Ramos (cell line): ENCODE measurements around the gene NPW.

ENCODE experiments used
- in situ Hi-C: fragments of 300-500 bp; cut with MboI; formaldehyde crosslinking; loops from one replicate; pipeline ENCODE4 v1.14.3; 2022; ENCODE audit warnings: low sequenced_read_pairs; ENCODE audit not compliant: unreplicated experiment

Gene NPW

DNA sequence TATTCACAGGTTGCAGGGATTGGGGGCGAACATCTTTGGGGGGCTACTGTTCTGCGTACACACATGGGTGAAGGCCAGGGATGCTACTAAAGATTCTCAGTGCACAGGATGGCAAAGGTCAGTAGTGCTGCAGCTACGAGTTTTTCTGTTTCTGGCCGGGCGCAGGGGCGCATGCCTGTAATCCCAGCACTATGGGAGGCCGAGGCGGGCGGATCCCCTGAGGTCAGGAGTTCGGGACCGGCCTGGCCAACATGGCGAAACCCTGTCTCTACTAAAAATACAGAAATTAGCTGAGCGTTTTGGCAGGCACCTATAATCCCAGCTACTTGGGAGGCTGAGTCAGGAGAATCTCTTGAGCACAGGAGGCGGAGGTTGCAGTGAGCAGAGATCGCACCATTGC, 6.1 kb upstream of the NPW start:
- in situ Hi-C loops: loop anchor here (25.0 kb wide), 1 partner anchor 499 kb away; the partner anchor contains the start of genes AMDHD2 and ATP6V0C

DNA sequence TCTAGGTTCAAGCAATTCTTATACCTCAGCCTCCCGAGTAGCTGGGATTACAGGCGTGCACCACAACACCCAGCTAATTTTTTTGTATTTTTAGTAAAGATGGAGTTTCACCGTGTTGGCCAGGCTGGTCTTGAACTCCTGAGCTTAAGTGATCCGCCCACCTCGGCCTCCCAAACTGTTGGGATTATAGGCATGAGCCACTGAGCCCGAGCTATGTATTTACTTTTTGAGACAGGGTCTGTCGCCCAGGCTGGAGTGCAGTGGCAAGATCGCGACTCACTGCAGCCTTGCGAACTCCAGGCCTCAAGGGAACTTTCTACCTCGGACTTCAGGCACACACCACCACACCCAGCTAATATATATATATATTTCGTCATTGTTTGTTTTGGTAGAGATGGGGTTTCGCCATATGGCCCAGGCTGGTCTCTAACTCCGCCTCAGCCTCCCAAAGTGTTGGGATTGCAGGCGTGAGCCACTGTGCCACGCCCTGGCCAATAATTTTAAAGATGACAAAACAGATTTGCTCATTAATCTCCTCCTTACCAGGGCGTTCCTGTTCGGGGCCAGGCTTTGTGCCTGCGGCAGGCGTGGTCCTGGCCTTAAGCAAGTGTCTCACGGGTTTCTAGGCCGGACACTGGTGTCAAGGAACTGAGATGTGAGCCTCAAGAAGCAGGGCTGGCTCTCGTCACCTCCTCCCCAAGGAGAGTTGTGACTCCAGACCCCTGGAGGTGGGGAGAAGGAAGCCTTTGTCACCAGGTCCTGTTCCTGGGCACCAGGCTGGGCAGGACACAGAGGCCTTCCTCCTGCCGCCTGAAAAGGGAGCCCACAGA, 4.3 kb upstream of the NPW start:
- in situ Hi-C loops: loop anchor here (25.0 kb wide), 1 partner anchor 497 kb away; the partner anchor contains the start of genes AMDHD2 and ATP6V0C

DNA sequence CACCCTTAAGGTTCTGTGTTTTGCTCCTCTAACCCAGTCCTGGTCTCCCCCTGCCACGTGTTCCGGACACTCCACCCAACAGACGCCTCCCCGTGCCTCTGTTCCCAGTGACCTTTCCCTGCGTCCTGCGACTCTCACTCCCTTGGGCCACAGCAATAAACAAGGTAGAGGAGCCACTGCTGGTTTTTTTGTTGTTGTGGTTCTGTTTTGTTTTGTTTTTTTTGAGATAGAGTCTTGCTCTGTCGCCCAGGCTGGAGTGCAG, 3.7 kb upstream of the NPW start:
- in situ Hi-C loops: loop anchor here (25.0 kb wide), 1 partner anchor 496 kb away; the partner anchor contains the start of genes AMDHD2 and ATP6V0C

DNA sequence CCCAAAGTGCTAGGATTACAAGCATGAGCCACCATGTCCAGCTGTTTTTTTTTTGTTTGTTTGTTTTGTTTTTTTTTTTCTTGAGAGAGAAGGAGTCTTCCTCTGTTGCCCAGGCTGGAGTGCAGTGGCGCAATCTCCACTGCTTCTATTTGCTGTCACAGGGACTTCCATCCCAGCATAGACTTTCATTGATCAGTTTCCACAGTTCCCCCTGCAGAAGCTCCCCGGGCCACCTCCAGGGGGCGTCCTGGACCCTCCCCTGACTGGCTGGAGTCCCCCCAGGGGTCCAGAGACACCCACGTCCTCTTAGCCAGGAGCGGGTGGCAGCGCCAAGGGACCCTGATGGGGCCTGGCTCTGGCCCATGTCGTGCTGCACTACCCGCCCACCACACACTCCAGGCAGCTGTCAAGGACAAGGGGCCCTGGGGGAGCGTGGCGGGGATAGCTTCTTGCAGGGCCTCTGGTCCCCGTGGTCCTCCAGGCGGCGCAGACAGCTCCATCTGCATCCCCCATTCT, 3.1 kb upstream of the NPW start:
- in situ Hi-C loops: loop anchor here (25.0 kb wide), 1 partner anchor 496 kb away; the partner anchor contains the start of genes AMDHD2 and ATP6V0C

DNA sequence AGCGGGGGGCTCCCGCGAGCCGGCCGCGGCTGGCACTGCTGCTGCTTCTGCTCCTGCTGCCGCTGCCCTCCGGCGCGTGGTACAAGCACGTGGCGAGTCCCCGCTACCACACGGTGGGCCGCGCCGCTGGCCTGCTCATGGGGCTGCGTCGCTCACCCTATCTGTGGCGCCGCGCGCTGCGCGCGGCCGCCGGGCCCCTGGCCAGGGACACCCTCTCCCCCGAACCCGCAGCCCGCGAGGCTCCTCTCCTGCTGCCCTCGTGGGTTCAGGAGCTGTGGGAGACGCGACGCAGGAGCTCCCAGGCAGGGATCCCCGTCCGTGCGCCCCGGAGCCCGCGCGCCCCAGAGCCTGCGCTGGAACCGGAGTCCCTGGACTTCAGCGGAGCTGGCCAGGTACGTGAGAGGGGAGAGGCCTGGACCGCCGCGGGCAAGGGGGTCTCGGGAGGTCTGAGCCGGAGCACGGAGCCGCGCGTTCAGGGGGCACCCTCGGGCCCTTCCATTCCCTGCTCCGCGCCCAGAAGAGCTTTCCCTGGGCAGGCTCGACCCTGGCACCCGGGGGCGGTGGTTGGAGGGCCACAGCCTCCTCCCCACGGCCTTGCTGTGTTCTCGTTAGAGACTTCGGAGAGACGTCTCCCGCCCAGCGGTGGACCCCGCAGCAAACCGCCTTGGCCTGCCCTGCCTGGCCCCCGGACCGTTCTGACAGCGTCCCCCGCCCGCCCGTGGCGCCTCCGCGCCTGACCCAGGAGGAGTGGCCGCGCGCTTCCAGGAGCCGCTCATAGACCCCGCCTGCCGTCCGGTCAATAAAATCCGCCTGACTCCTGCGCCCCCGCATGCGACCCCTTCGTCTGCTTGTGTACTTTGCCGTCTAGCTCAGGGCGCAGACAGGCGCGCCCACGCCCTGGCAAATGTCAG, 591 bp downstream of the NPW start:
- in situ Hi-C loops: loop anchor here (5.0 to 25.0 kb wide), 2 partner anchors 127 to 492 kb away; partner anchors contain the start of genes AMDHD2, ATP6V0C and RAB26

DNA sequence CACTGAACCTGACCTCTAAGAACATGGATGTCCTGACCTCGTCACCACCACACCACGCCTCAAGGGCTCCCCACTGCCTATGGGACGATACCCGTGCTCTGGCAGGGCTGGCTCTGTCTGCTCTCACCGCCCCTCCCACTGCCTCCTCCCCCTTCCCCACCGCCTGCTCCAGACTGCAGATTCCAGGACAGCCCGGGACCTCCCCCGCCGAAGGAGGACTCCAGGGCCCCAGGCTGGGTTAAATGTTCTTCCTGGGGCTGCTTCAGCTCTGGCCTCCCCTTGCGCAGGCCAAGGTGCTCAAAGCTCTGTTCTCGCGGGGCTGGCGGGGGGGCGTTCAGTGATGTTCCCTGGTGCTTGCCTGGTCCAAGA, 3.1 kb downstream of the NPW start:
- in situ Hi-C loops: loop anchor here (5.0 to 25.0 kb wide), 2 partner anchors 125 to 490 kb away; partner anchors contain the start of genes AMDHD2, ATP6V0C and RAB26

DNA sequence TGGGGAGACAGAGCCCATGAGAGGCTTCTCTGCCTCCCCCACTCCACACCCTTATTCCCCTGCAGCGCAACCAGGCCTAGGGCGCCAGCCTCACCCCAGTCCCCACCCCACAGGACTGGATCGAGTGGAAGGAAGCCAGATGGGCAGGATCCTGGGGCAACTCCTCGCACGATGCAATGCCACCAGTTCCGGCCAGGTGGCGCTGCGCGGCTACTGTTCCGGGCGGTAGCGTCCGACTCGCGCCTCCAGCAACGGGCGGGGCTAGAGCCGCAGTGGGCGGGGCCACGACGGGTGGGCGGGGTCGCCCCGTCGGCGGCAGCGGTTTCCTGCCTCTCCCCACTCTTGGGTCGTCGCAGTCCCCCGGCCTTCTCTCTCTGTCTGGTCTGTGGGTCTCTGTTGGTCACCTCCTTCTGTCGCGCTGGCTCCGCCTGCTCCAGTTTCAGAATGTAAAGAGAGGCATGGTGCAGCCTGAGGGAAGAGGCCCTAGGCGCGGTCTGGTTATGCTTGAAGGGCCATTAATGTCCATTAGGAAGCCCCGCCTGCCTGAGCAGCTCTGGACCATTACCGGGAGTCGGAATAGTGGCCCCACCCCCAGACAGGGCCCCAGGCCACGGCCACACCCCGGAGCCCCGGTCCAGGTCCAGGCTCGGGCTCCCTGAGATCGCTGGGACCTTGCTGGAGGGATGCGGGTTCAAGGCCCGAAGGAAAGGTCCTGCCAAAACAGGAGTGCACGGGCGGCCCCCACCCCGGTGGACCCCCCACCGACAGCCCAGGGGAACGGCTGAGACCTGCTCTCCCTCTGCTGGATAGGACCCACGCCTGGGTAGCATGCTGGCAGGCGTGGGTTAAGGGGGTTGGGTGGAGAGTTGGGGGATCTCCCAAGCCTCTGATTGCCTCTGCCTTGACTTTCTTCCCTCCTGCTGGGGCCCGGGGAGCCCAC, 3.8 kb downstream of the NPW start:
- in situ Hi-C loops: loop anchor here (5.0 to 25.0 kb wide), 2 partner anchors 124 to 489 kb away; partner anchors contain the start of genes AMDHD2, ATP6V0C and RAB26

DNA sequence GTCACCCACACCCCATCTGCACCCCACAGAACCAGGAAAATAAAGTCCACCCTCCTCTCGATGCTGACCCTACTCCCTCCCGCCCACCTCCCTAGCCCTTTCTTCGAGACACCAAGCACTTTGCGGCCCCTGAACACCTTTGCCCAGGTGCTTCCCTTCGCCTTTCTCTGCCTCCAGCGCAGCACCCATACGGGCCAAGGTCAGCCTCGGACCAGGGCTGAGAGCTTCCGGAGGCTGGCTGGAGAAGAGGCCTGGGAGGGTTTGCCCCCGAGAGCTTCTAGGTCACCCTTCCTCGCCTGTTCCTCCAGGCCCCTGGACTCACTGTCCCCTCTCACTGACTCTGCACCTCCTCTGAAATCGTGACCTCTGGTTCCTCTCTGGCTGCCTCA, 4.4 kb downstream of the NPW start:
- in situ Hi-C loops: loop anchor here (5.0 to 25.0 kb wide), 2 partner anchors 123 to 488 kb away; partner anchors contain the start of genes AMDHD2, ATP6V0C and RAB26

DNA sequence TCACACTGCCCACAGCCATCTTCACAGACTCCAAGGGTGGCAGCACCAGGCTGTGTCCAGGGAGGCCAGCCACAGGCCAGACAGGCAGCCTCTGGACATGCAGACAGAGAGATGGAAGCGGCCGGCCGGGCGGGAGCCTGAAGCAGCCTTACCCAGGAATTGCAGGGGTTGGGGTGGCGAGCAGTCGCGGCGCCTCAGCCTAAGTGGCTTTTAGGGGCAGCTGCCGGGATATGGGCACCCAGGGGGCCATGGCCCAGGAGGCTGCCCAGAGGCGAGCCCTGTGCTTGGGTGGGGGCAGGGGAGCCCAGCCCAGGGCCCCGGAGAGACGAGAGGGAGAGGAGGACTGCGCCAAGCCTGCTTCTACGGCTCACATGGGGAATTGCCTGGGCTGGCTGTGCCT, 5.7 kb downstream of the NPW start:
- in situ Hi-C loops: no loop called here

DNA sequence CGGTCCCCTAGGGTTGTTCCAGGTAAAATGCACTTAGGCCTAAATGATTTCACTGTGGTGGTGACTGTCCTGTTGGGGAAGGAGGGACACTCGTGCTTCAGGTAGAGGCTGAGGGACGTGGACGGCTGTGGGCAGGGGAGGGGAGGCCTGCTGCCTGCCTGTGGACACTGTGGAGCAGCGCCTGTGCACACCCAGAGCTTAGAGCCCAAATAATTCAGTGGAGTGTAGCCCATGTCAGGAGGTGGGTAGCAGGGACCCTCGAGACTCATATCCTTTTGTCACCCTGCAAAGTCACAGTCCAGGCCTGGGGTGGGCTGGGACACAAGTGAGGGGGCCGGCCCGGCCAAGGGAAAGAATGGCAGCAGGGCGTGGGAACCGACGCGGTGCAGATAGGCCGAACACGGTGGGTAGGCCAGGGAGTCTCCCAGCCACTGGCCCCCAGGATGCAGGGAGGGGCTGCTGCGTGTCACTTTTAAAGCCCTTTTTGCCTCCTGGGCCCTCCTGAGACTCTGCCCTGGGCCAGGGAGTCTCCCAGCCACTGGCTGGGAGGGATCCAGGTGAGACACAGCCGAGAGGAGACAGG, 6.4 kb downstream of the NPW start:
- in situ Hi-C loops: no loop called here

DNA sequence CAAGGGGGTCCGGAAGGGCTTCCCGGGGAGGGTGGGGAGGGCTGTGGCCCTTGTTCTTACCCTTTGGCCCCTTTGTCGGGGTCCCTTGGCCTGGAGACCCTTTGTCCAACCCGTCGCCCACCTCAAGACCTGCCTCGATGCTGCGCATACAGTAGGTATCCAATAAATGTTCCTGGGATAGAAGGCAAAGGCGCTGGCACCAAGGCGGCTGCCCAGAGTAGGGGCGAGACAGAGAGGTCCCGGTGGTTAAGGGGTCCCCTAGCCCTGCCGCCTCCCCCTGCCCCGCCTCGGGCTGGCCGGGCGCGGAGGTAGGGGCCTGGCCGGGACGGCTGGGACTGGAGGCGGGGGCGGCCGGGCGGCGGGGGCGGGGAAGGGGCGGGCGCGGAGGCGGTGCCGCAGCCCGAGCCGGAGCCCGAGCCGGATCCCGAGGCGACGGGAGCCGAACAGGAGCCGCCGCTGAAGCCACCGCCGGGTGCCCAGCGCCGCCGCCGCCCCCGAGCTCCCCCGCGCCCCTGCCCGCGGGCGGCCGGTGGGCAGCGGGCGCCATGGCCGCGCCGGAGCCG, 7.0 kb downstream of the NPW start, which contains the start of gene NHERF2:
TSS of gene NHERF2 (plus strand) at position 442 of the 563 bp plus-strand sequence. CDS start at position 546, 104 bp downstream.
- in situ Hi-C loops: no loop called here

DNA sequence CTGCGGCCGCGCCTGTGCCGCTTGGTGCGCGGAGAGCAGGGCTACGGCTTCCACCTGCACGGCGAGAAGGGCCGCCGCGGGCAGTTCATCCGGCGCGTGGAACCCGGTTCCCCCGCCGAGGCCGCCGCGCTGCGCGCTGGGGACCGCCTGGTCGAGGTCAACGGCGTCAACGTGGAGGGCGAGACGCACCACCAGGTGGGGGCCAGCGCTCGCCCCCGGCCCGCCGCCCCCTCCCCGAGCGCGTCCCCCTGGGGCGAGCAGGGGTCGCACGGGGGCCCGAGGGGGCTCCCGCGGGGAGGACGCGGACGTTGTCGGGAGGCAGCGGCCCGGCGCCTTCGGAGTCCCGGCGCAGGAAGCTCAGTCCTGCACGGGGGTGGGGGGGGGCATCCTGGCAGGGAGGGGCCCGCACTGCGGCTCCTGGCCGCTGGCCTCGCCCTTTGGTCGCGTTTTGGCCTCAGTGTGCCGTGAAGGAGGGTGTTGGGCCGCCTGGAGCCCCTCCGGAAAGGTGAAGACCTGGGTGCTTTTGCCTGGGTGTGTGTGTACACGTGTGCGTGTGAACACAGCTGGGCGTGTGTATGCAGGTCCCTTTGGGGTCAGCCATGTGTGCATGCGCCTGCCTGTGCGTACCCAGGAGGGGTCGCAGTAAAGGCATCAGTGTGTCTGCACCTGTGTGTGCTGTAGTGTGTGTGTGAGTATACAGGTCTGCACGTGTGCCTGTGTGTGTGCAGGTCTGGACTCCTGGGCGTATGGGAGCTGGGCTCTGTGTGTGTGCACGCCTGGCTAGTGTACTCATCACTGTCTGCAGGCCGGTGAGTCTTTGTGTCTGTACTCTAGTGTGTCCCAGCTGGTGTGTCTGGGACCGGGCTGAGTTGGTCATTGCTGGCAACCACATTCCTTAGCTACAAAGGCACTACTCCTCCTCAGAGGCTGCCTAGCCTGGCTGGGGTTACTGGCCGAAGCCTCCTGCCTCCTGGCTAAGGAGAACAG, 7.7 kb downstream of the NPW start:
- in situ Hi-C loops: no loop called here

DNA sequence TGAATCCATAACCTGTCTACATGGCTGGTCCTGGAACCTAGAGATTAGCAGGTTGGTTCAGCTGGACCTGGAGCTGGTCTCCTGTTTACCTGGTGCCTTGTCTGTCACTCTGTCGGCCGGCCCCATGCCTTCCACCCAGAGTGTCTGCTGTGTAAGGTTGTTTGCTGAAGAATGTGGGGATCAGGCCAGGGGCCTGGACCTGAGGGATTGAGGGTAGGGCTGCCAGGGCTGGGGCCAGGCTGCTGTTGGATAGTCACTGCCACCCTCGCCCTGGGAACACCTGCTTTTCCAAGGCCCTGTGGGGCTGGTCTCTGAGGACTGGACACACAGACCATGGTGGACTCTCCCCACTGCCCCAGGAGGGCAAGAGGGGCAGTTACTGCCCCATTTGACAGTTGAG, 8.6 kb downstream of the NPW start:
- in situ Hi-C loops: no loop called here

DNA sequence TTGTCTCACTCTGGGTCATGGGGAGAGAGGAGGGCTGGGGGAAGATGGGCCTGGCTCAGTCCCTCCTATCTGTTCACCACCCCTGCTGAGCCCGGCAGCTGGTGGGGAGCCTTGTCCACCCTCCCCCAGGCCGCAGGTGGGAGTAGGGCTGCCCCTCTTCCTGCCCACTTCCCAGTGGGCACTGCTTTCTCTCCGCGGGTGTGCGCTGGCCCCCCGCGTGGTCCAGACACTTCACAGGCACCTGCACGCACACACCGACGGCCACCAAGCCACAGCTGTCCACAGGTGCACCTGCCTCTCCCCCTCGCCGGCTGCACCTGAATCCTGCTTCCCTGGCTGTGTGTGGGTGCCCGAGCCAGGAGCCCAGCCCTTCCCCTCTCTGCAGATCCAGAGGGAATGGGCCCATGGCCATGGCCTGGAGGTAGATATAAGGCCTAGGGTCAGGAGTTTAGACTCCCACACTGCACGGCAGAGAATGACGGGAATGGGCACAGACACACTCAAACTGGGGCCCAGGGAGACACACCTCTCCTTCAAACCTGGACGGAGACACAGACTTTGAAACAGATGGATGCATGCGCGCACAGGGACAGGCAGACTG, 9.1 kb downstream of the NPW start:
- in situ Hi-C loops: no loop called here

DNA sequence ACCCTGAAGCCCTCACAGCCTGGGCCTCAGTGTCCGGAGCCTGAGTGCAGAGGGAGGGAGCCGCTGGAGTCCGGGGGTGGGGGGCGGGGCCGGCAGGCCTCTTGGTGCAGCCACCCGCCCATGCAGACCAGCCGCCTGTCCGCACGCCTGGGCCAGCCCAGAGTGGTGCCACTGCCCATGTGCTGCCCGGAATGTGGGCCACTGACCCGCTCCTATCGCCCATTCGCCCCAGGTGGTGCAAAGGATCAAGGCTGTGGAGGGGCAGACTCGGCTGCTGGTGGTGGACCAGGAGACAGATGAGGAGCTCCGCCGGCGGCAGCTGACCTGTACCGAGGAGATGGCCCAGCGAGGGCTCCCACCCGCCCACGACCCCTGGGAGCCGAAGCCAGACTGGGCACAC, 9.8 kb downstream of the NPW start:
- in situ Hi-C loops: no loop called here

DNA sequence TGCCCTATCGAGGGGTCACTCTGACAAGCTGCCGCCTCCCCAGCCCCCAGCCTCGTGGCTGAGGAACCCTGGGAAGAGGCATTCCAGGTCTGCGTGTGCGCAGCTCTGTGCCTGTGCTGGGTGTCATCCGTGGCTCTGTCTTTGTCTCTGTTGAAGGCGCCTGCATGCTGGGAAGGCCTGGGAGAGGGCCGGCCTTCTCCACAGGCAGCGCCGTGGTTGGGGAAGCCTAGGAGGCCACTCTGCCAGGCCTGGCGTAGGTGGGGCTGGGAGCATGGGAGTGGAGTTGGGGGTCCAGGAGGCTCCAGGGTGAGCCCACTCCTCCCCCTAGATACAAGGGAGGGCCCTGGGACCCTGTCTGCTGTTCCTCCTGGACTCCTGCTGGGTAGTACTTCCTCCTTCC, 10.5 kb downstream of the NPW start:
- in situ Hi-C loops: no loop called here

DNA sequence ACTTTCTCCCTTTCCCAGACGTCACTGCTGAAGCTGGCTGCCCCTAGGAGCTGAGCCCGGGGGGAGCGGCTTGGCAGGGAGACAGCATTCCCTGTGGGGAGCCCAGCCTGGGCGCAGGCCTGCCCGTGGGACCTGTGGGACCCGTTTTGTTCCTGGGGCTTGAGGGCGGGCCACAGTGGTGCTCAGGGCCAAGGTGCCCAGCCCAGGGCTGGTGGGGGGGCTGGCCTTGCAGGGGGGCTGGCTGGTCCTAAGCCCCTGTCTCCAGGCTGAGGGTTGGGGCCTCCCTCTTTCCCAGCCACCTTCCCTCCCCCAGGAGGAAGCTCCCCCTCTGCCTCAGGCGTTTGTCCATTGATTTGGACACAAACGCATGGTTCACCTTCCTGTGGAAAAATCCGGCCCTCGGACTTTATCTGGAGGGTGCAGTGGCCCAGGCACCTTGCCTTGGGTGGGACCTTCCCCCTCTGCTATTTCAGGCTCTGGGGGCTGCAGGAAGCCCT, 11.5 kb downstream of the NPW start:
- in situ Hi-C loops: no loop called here
